ENCODE data around the gene PRMT3.

Gene PRMT3

GRCh38 chr11:20512869-20513268 lies 125.4 kb downstream of the PRMT3 start:
- Histone ChIP-seq H3K4me3 (no peak overlapping the region), H3K36me3 (peaks cover 5 to 8% (median 7%) of the 10 kb centered on the region in 3 donors), H3K4me1 (no peaks in the 10 kb centered on the region), H3K27me3 (no peaks in the 10 kb centered on the region), H3K9me3 (no peaks in the 10 kb centered on the region), H3K27ac (no peak overlapping the region)
- TF ChIP-seq CTCF (IDR thresholded peaks at IDR 0.05) = no peak
- intact Hi-C loops (cut with DNase I; ENCODE audit: low total_unique reads) = no loop called here
- DNase-seq = no peak

GRCh38 chr11:20518323-20518834 lies 130.9 kb downstream of the PRMT3 start:
- no peak for DNase-seq
- no peak for TF ChIP-seq CTCF (IDR thresholded peaks at IDR 0.05)

GRCh38 chr11:20522536-20522935 lies 135.0 kb downstream of the PRMT3 start:
- intact Hi-C loops (cut with DNase I; ENCODE audit: low total_unique reads) = no loop called here

More at GRCh38 chr11:20518323-20518834, 130.9 kb downstream of the PRMT3 start:
- H3K4me3 ChIP-seq = no peak overlapping the region
- H3K36me3 ChIP-seq = no peaks in the 10 kb centered on the region
- no peaks in the 10 kb centered on the region for H3K9me3 ChIP-seq
- no peaks in the 10 kb centered on the region for H3K27me3 ChIP-seq
- no peaks in the 10 kb centered on the region for H3K4me1 ChIP-seq
- intact Hi-C loops (cut with DNase I; ENCODE audit: low total_unique reads) = no loop called here
- no peak overlapping the region for H3K27ac ChIP-seq

GRCh38 chr11:20529757-20530156 lies 142.2 kb downstream of the PRMT3 start:
- Histone ChIP-seq H3K27ac (no peak overlapping the region), H3K27me3 (peaks cover 0 to 5% of the 10 kb centered on the region in 2 donors), H3K9me3 (peaks cover 0 to 4% (median 0%) of the 10 kb centered on the region in 3 donors), H3K4me1 (no peaks in the 10 kb centered on the region), H3K36me3 (no peaks in the 10 kb centered on the region), H3K4me3 (no peak overlapping the region)
- no peak for TF ChIP-seq CTCF (IDR thresholded peaks at IDR 0.05)
- intact Hi-C loops (cut with DNase I; ENCODE audit: low total_unique reads) = no loop called here
- no peak for DNase-seq

More at GRCh38 chr11:20522536-20522935, 135.0 kb downstream of the PRMT3 start:
- Histone ChIP-seq H3K9me3 (peaks cover 0 to 1% (median 0%) of the 10 kb centered on the region in 3 donors), H3K27ac (no peak overlapping the region), H3K27me3 (no peaks in the 10 kb centered on the region), H3K4me1 (no peaks in the 10 kb centered on the region), H3K36me3 (no peaks in the 10 kb centered on the region), H3K4me3 (no peak overlapping the region)
- DNase-seq = no peak
- TF ChIP-seq CTCF (IDR thresholded peaks at IDR 0.05) = no peak

- H3K4me3 ChIP-seq = no peak overlapping the region
- H3K9me3 ChIP-seq = peaks cover 0 to 4% (median 0%) of the 10 kb centered on the region in 3 donors
- no peak for TF ChIP-seq CTCF (IDR thresholded peaks at IDR 0.05)
- intact Hi-C loops (cut with DNase I; ENCODE audit: low total_unique reads) = no loop called here
- no peaks in the 10 kb centered on the region for H3K4me1 ChIP-seq
- H3K27me3 ChIP-seq = peaks cover 0 to 7% of the 10 kb centered on the region in 2 donors
- no peaks in the 10 kb centered on the region for H3K36me3 ChIP-seq
- H3K27ac ChIP-seq = no peak overlapping the region
- no peak for DNase-seq
Observed at GRCh38 chr11:20530942-20531703, 143.6 kb downstream of the PRMT3 start.

All from tibial artery (tissue), 4 donors.